A673 (cell line): ENCODE measurements around the gene SLC6A2. TPM values are rescaled to one million over a fixed set of nuclear protein-coding genes. Genes with fewer than 3 reads are reported as not detected.

ENCODE experiments used
- BruUV-seq: library from RNA; stranded (reverse); fragments of 400-500 nt; replicated peaks from 2 replicates; lab custom pipeline; 2021; lab: Mats Ljungman, UMichigan
- CTCF ChIA-PET: fragments of 300-600 bp; sonication (Branson Sonifier 250); formaldehyde crosslinking; loops from one replicate; lab custom pipeline; 2022; ENCODE audit warnings: antibody characterized with exemption; lab: Charles Lee
- POLR2A ChIA-PET: fragments of 300-600 bp; sonication (Branson Sonifier 250); formaldehyde crosslinking; loops from one replicate; lab custom pipeline; 2022; ENCODE audit warnings: antibody characterized with exemption; ENCODE audit not compliant: low non-redundant PET; lab: Charles Lee
- DNase-seq: peaks from one replicate; pipeline ENCODE4 v3.0.0-alpha.2; 2015; ENCODE audit warnings: low spot score
- H3K27ac ChIP-seq: fragments of 200-600 bp; sonication (generic); 2 replicates; pipeline ENCODE4 v1.5.1; 2016; ENCODE audit warnings: mixed run types, low read depth, mild to moderate bottlenecking, mixed read lengths, antibody characterized with exemption, low read length; ENCODE audit not compliant: poor library complexity, severe bottlenecking
- H3K27me3 ChIP-seq: fragments of 200-600 bp; sonication (generic); replicated peaks from 2 replicates; pipeline ENCODE4 v1.6.1; 2017; ENCODE audit warnings: mixed run types, low read depth, mild to moderate bottlenecking, mixed read lengths, antibody characterized with exemption, low read length; ENCODE audit not compliant: insufficient read depth, poor library complexity
- H3K36me3 ChIP-seq: fragments of 200-600 bp; sonication (generic); 2 replicates; pipeline ENCODE4 v1.6.1; 2016; ENCODE audit warnings: mixed run types, mild to moderate bottlenecking, mixed read lengths, antibody characterized with exemption, low read length; ENCODE audit not compliant: insufficient read depth, poor library complexity, severe bottlenecking
- H3K4me1 ChIP-seq: fragments of 200-600 bp; sonication (generic); 2 replicates; pipeline ENCODE4 v1.6.1; 2017; ENCODE audit warnings: mixed run types, mild to moderate bottlenecking, mixed read lengths, antibody characterized with exemption, low read length; ENCODE audit not compliant: insufficient read depth, poor library complexity, severe bottlenecking
- H3K4me3 ChIP-seq: fragments of 200-600 bp; sonication (generic); 2 replicates; pipeline ENCODE4 v1.5.1; 2016; ENCODE audit warnings: low read depth, mixed run types, mild to moderate bottlenecking, mixed read lengths, low read length; ENCODE audit not compliant: poor library complexity, severe bottlenecking
- H3K9me3 ChIP-seq: fragments of 200-600 bp; sonication (generic); 2 replicates; pipeline ENCODE4 v1.6.1; 2016; ENCODE audit warnings: mixed run types, low read depth, mild to moderate bottlenecking, mixed read lengths, antibody characterized with exemption, low read length; ENCODE audit not compliant: poor library complexity, severe bottlenecking
- CTCF ChIP-seq: fragments of 300-800, 200-600 bp; sonication (generic); conservative IDR thresholded peaks from 2 replicates; pipeline ENCODE4 v1.5.1; 2017; ENCODE audit warnings: low read depth, mild to moderate bottlenecking, antibody characterized with exemption, low read length, moderate library complexity, mixed read lengths
- EZH2 ChIP-seq: fragments of 200-600 bp; sonication (generic); IDR thresholded peaks from 2 replicates; pipeline ENCODE4 v1.6.1; 2017; ENCODE audit warnings: borderline replicate concordance, low read depth, mild to moderate bottlenecking, mixed read lengths, antibody characterized with exemption, low read length; ENCODE audit not compliant: poor library complexity, severe bottlenecking
- intact Hi-C: fragments of 100-400 bp; cut with micrococcal nuclease; formaldehyde crosslinking; loops from one replicate; pipeline ENCODE4 v1.10.0; 2022; ENCODE audit not compliant: unreplicated experiment
- total RNA-seq: library from RNA; stranded (reverse); gene quantifications from 2 replicates; pipeline ENCODE4 v1.2.3, GENCODE V29; 2021

SLC6A2 gene
- total RNA-seq, 1 experiment from 2014 or later = not detected

DNA sequence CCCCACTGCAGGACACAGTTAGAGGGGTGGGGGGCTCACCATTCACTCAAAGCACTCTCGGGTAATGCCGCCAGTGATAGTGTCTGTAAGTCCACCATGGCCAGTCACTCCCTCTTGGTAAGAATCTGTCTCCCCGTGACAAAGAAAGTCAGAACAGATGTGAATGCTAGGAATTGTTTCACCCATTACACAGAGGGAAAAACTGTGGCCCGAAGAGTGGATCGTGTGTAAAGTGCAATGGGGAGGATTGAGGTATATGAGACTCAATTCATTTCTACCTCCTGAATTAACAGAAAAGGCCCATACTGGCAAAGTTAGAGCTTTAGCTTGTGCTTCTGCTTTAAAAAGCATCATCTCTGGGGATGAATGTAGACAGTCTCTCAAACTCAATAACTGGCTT is 17.5 kb upstream of the SLC6A2 start:
- intact Hi-C loops = no loop called here
- ChIA-PET POLR2A (no interaction called here), CTCF (no interaction called here)
- Histone ChIP-seq H3K27ac (no peak overlapping the region), H3K36me3 (no peaks in the 10 kb centered on the region), H3K4me1 (no peaks in the 10 kb centered on the region), H3K27me3 (no peaks in the 10 kb centered on the region), H3K9me3 (no peaks in the 10 kb centered on the region), H3K4me3 (no peak overlapping the region)
- no peak for DNase-seq
- BruUV-seq = no TSS peak
- TF ChIP-seq EZH2 (no peak), CTCF (no peak)

GRCh38 chr16:55640701-55641327 is 15.0 kb upstream of the SLC6A2 start:
- H3K27me3 ChIP-seq = no peaks in the 10 kb centered on the region

DNA sequence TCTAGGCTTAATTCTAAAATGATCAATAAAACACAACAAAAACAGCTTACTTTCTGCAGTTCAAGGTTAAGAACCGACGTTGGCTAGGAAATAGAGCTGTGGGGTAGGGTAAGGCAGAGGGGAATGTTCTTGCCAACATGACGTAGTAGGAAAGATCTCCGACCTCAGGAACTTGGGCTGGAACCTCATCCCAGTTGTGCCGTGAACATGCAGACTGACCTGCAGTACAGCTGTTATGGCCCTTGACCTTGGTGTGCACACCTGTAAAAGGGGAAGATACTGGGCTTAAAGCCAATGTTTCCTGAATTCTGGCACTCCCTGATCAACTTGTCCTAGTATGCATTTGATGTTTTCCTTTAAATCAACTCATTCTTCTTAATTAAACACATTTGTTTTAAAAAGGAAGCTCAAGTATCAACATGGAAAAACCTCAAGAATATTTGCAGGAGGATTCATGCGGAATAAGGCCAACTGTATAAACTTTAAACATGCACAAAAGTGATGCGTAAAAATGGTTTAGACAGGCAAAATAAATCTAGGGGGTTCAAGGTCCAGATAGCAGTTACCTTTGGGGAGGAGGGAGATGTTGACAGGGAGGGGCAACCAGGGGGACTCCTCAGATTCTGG is 14.2 kb upstream of the SLC6A2 start:
- no TSS peak for BruUV-seq
- no peak overlapping the region for H3K4me3 ChIP-seq
- intact Hi-C loops = no loop called here
- TF ChIP-seq CTCF (no peak), EZH2 (no peak)
- DNase-seq = no peak
- H3K4me1 ChIP-seq = no peaks in the 10 kb centered on the region
- no peak overlapping the region for H3K27ac ChIP-seq
- H3K9me3 ChIP-seq = no peaks in the 10 kb centered on the region
- H3K36me3 ChIP-seq = no peaks in the 10 kb centered on the region
- POLR2A ChIA-PET = no interaction called here
- CTCF ChIA-PET = no interaction called here
- no peaks in the 10 kb centered on the region for H3K27me3 ChIP-seq

More at GRCh38 chr16:55640701-55641327, 15.0 kb upstream of the SLC6A2 start:
- TF ChIP-seq CTCF (no peak), EZH2 (no peak)
- no peaks in the 10 kb centered on the region for H3K9me3 ChIP-seq
- H3K4me3 ChIP-seq = no peak overlapping the region
- BruUV-seq = no TSS peak
- DNase-seq = no peak
- POLR2A ChIA-PET = no interaction called here
- intact Hi-C loops = no loop called here
- H3K27ac ChIP-seq = no peak overlapping the region
- H3K36me3 ChIP-seq = no peaks in the 10 kb centered on the region
- H3K4me1 ChIP-seq = no peaks in the 10 kb centered on the region
- CTCF ChIA-PET = no interaction called here
